KOPT-K1 (cell line): ENCODE measurements around the gene RGS6.
A peak's percentile ranks its signal among the peaks of the same experiment; 100 is the strongest.

Experiments
- H3K27ac ChIP-seq: fragments of 200-600 bp; sonication (generic); 2 replicates; pipeline ENCODE4 v1.5.1; 2016; ENCODE audit warnings: antibody characterized with exemption, mild to moderate bottlenecking, low read depth, low read length; ENCODE audit not compliant: poor library complexity, severe bottlenecking
- H3K36me3 ChIP-seq: fragments of 200-600 bp; sonication (generic); 2 replicates; pipeline ENCODE4 v1.5.1; 2017; ENCODE audit warnings: antibody characterized with exemption, mild to moderate bottlenecking, low read length, moderate library complexity; ENCODE audit not compliant: insufficient read depth
- H3K9me3 ChIP-seq: fragments of 200-600 bp; sonication (generic); 2 replicates; pipeline ENCODE4 v1.5.1; 2017; ENCODE audit warnings: antibody characterized with exemption, low read length, mild to moderate bottlenecking; ENCODE audit not compliant: insufficient read depth, poor library complexity, severe bottlenecking

The RGS6 gene

GRCh38 chr14:72061718-72062117 lies 129.5 kb downstream of the RGS6 start:
- Histone ChIP-seq H3K9me3 (no peaks in the 10 kb centered on the region), H3K27ac (no peak overlapping the region), H3K36me3 (no peaks in the 10 kb centered on the region)

DNA sequence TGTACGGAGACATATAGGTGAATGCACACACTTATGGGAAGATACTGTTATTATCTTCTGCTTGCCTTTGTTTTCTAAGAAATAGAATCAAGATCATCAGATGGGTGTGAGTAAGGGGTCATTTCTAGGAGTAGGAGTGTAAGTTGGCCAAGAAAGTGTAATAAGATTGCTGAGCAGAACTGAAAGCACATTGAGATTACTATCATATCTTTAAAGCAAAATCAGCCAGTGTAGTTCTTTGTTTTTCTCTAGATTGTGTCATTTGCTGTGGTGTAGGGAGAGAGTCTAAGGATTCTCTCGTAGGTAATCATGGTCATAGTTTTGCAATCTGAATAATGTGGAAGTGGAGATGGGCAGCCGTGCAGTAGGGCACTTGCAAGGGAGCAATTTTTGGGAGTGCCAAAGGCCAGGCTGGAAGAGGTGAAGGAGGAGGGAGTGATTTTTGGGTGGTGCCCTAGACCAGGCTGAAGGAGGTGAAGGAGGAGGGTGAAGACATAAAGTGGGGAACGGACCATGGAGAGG lies 131.6 kb downstream of the RGS6 start:
- H3K36me3 ChIP-seq: no peaks in the 10 kb centered on the region

DNA sequence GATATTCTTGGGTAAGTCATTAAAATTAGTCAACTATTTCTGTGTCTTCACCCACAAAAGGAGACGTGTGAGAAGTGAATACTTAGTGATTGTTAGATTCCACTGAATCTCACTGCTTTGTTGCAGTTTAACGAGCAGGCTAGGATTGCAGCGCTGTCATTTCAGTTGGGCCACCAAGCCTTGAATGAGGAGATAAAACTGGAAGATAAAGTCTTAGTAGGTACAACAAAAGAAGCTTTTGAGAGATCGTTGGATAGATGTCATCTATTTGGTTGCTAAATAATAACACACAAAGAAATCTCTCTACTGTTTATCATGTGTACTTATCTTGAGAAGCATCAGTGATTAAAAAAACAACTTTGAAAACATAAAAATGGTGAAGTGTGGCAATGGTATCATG lies 132.3 kb downstream of the RGS6 start:
- Histone ChIP-seq H3K9me3 (no peaks in the 10 kb centered on the region), H3K36me3 (no peaks in the 10 kb centered on the region), H3K27ac (peak overlapping the region; percentile 51)

More for the DNA sequence above, 131.6 kb downstream of the RGS6 start:
- Histone ChIP-seq H3K9me3 (no peaks in the 10 kb centered on the region), H3K27ac (peak overlapping the region; percentile 51)

DNA sequence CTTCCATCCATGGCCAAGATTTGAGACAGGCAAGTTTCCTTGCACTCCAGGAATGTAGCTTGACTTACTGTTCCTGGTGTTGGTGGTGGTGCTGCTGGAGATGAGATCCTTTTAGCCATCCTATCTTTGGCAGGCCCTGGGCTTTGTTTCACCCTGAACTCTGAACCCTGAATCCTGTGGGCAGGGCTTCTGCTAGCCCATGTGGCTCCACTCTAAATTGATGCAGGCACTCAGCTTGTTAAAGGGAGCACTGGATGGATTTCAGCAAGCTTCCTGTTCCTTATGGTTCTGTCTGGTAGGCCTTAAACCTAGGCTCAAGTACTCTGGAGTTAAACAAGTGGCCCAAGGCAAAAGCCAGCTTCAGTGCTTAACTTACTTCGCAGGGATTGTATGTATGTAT lies 138.2 kb downstream of the RGS6 start:
- no peak overlapping the region for H3K27ac ChIP-seq
- H3K36me3 ChIP-seq: no peaks in the 10 kb centered on the region
- H3K9me3 ChIP-seq: no peaks in the 10 kb centered on the region

DNA sequence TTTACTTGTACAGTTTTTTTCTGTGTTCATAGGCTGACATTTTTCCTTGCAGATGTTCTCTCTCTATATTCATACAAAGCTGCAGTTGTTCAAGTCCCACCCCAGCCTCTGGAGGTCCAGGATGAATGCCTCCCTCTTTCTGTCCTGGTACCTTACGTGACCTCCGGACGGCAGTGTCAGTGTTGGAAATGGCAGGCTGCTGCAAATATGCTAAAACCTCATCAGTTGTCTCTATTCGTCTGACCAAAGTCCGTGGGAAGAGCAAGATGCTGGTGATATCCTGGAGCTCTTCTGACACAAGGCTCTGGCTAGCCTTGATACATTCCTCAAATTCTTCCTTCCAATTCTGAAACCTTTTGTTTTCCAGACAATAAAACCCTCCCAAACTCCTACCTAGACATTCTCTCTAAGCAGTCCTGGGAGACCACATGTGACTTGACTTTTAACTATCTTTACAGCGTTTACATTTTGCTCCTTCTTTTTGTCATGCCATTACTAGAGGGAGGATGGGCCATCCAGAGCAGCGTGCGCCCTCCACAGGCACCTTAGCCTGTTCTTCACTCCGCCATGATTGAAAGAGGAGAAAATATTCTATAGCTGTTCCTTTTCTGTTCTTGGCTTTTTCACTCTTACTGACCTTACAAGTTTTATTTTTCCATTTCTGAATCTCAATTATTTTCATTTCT lies 143.6 kb downstream of the RGS6 start:
- no peaks in the 10 kb centered on the region for H3K9me3 ChIP-seq
- no peak overlapping the region for H3K27ac ChIP-seq
- H3K36me3 ChIP-seq: no peaks in the 10 kb centered on the region

DNA sequence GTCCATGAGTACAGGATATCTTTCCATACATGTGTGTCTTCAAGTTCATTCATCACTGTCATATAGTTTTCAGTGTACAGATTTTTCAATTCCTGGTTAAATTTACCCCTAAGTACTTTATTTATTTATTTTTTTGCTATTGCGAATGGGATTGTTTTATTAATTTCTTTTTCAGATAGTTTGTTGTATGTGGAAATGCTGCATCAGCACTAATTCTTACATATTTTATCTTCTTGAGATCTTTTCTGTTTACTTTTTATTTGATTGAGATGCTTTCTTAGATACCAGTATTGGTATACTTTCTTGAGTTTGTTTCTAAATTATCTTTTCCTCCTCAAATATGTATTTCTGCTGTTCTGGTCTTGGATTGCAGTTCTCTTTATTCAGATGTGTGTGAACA lies 148.9 kb downstream of the RGS6 start:
- Histone ChIP-seq H3K27ac (no peak overlapping the region), H3K9me3 (no peaks in the 10 kb centered on the region), H3K36me3 (no peaks in the 10 kb centered on the region)

DNA sequence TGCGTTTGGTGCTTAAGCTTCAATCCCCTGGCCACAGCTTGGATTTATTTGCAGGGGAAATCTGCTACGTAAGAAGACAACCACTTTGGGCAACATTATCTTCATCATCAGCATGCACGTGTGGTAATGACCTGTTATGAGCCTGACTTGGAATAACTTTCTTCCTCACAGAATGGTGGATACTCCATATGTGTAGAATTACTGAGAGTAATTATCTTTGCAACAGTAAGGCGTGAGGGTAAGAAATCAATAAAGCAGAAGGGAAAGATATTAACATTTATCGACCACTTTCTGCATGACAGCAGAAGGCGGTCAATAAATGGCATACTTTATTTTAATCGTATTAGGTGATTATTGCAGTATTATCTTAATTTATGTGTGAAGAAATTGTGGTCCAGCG lies 152.7 kb downstream of the RGS6 start:
- no peak overlapping the region for H3K27ac ChIP-seq
- H3K36me3 ChIP-seq: no peaks in the 10 kb centered on the region
- no peaks in the 10 kb centered on the region for H3K9me3 ChIP-seq

DNA sequence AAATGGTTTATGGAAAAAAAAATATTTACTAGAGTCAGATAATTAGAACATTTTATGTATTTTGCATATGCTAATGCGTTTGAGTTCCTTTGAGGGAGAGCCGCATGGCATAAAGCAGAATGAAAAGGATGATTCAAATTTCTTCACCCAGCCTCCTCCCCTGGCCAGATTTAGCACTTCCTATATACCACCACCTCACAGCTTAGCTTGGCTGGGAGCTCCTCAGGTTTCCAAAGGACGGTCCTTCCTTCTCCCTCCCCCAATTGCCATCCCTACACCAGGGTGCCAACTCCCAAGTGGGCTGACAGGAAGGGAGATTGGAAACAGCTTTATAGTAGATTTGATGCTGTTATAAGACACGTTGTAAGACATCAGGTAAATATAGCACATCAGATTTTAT lies 157.4 kb downstream of the RGS6 start:
- H3K27ac ChIP-seq: no peak overlapping the region
- no peaks in the 10 kb centered on the region for H3K9me3 ChIP-seq
- H3K36me3 ChIP-seq: no peaks in the 10 kb centered on the region

DNA sequence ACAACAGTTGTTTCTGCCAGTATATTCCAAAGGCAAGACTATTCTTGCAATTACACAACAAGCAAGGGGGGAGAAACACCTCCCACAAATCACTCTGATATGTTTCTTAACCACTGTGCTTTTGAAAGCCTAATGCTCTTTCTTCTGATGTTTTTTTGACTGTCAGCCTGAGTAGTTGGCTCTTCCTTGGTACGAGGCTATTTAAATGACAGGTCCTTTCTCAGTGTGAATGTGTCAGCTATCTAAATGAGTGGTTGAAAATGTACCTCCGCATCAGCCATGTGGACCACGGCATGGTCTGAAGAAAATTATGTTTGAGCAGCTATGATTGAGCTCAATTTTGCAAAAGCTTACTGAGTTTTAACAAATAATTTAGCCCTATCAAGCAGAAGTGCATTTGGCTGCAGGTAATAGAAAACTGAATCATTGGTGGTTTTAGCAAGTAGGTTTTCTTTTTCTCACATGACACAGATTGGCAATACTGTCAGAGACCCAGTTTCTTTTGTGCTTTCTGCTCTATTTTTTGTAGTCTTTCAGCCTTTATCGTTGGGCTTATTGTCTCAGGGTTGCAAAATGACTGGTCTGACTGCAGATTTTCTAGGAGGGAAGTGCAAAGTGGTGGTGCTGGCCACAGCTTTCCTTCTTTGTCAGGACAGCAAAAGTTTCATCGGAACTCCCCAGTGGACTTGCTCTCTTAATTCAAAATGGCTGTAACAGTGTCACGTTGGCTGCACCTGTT lies 162.8 kb downstream of the RGS6 start:
- Histone ChIP-seq H3K27ac (no peak overlapping the region), H3K36me3 (no peaks in the 10 kb centered on the region), H3K9me3 (no peaks in the 10 kb centered on the region)

GRCh38 chr14:72097173-72097783 lies 165.0 kb downstream of the RGS6 start:
- H3K36me3 ChIP-seq: no peaks in the 10 kb centered on the region
- H3K9me3 ChIP-seq: no peaks in the 10 kb centered on the region
- no peak overlapping the region for H3K27ac ChIP-seq

DNA sequence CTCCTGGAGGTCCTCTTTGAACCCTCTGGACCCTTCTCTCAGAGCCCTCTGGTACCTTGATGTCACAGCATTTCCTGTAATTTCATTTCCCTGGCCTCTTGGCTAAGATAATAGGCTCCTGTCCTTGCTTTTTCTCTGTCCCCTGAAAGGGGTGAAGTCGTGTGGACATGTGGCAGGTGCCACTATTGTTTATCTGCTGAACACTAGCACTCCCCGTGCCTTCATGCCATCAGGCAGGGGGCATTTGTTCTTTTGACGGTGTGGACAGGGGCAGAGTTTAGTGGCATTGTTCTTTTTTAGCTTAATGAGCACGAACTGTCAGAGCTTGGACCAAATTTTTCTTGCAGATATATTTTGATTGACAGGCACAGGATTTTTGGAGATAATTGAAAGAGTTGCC lies 166.0 kb downstream of the RGS6 start:
- Histone ChIP-seq H3K9me3 (no peaks in the 10 kb centered on the region), H3K36me3 (no peaks in the 10 kb centered on the region), H3K27ac (no peak overlapping the region)

- no peaks in the 10 kb centered on the region for H3K36me3 ChIP-seq
- H3K27ac ChIP-seq: no peak overlapping the region
- no peaks in the 10 kb centered on the region for H3K9me3 ChIP-seq
Observed at GRCh38 chr14:72099566-72099965, 167.3 kb downstream of the RGS6 start.

- Histone ChIP-seq H3K27ac (no peak overlapping the region), H3K9me3 (peaks cover 5% of the 10 kb centered on the region), H3K36me3 (no peaks in the 10 kb centered on the region)
Observed at GRCh38 chr14:72104011-72104613, 171.9 kb downstream of the RGS6 start.

- no peaks in the 10 kb centered on the region for H3K36me3 ChIP-seq
- H3K9me3 ChIP-seq: peaks cover 7% of the 10 kb centered on the region
- no peak overlapping the region for H3K27ac ChIP-seq
Observed at GRCh38 chr14:72111911-72112310, 179.7 kb downstream of the RGS6 start.

GRCh38 chr14:72118841-72119240 lies 186.6 kb downstream of the RGS6 start:
- no peak overlapping the region for H3K27ac ChIP-seq
- H3K36me3 ChIP-seq: no peaks in the 10 kb centered on the region
- no peaks in the 10 kb centered on the region for H3K9me3 ChIP-seq
